Measurements from ENCODE around the gene GLI3. TPM values are rescaled to one million over a fixed set of nuclear protein-coding genes. Genes with fewer than 3 reads are reported as not detected.

Gene GLI3
- total RNA-seq, 2 experiments from 2014 or later, result 0.28 to 0.36 TPM

DNA sequence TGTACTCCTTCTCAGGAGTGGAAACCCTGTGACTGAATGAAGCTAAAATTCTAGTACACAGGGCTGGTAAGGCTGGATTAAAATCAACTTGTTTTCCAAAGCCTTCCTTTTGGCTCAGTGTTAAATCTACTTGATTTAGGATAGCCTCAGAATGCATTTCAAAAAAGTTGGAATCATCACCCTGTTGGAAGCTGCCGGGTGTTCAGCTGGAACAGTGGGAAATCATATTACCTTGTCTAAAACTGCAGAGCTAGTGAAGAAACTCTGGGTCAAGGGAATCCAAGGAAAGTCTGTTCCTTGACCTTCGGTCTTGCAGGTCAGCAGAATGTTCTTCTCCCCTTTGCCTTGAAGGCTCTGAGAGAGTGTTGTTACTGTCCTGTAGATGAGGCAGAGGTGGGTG lies 282.0 kb downstream of the GLI3 start:
- Histone ChIP-seq H3K4me3 (ENCODE audit: low read length) (no peak overlapping the region), H3K27ac (ENCODE audit: low read depth in 1 of 2, low read length in 2 of 2) (no peak overlapping the region), H3K27me3 (ENCODE audit: control insufficient read depth in 1 of 2, insufficient read depth in 2 of 2, low read length in 2 of 2) (peaks cover 2 to 14% of the 10 kb centered on the region in 2 experiments), H3K9me3 (ENCODE audit: control insufficient read depth in 1 of 2, insufficient read depth in 1 of 2, low read length in 2 of 2) (no peaks in the 10 kb centered on the region), H3K36me3 (ENCODE audit: insufficient read depth, low read length) (no peaks in the 10 kb centered on the region), H3K4me1 (ENCODE audit: insufficient read depth, low read length) (no peaks in the 10 kb centered on the region)
- Mint-ChIP-seq H3K27me3 (peaks cover 54% of the 10 kb centered on the region), H3K27ac (no peak overlapping the region), H3K9me3 (no peaks in the 10 kb centered on the region), H3K4me1 (ENCODE audit: low read depth) (no peaks in the 10 kb centered on the region), H3K36me3 (ENCODE audit: low read depth) (no peaks in the 10 kb centered on the region), H3K4me3 (no peak overlapping the region)
- ChIA-PET POLR2A (no interaction called here), CTCF (interaction anchor here (1.2 kb wide), 1 partner anchor 14 kb away, joined by 4 read pairs; no protein-coding TSS in a partner anchor)
- TF ChIP-seq, protein P1, sequence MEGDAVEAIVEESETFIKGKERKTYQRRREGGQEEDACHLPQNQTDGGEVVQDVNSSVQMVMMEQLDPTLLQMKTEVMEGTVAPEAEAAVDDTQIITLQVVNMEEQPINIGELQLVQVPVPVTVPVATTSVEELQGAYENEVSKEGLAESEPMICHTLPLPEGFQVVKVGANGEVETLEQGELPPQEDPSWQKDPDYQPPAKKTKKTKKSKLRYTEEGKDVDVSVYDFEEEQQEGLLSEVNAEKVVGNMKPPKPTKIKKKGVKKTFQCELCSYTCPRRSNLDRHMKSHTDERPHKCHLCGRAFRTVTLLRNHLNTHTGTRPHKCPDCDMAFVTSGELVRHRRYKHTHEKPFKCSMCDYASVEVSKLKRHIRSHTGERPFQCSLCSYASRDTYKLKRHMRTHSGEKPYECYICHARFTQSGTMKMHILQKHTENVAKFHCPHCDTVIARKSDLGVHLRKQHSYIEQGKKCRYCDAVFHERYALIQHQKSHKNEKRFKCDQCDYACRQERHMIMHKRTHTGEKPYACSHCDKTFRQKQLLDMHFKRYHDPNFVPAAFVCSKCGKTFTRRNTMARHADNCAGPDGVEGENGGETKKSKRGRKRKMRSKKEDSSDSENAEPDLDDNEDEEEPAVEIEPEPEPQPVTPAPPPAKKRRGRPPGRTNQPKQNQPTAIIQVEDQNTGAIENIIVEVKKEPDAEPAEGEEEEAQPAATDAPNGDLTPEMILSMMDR (IDR thresholded peaks at IDR 0.05), result no peak
- DNase-seq (no peak), ATAC-seq (ENCODE audit: poor library complexity) (no peak)
- intact Hi-C loops (cut with DNase I, micrococcal nuclease), result no loop called here

- CTCF ChIA-PET, result no interaction called here
- intact Hi-C loops (cut with DNase I, micrococcal nuclease), result loop anchor here (10.0 kb wide), 3 partner anchors 926 to 1306 kb away; no protein-coding TSS in a partner anchor
- no peaks in the 10 kb centered on the region for H3K4me1 Mint-ChIP-seq (ENCODE audit: low read depth)
- no peak overlapping the region for H3K4me3 Mint-ChIP-seq
- H3K27me3 Mint-ChIP-seq, result peaks cover 9% of the 10 kb centered on the region
- no peaks in the 10 kb centered on the region for H3K27me3 ChIP-seq (ENCODE audit: control insufficient read depth in 1 of 2, insufficient read depth in 2 of 2, low read length in 2 of 2)
- H3K36me3 ChIP-seq (ENCODE audit: insufficient read depth, low read length), result no peaks in the 10 kb centered on the region
- POLR2A ChIA-PET, result no interaction called here
- no peaks in the 10 kb centered on the region for H3K36me3 Mint-ChIP-seq (ENCODE audit: low read depth)
- H3K27ac Mint-ChIP-seq, result no peak overlapping the region
- H3K27ac ChIP-seq (ENCODE audit: low read depth in 1 of 2, low read length in 2 of 2), result no peak overlapping the region
- DNase-seq (no peak), ATAC-seq (ENCODE audit: poor library complexity) (no peak)
- TF ChIP-seq, protein P1 (IDR thresholded peaks at IDR 0.05), result no peak
- H3K9me3 Mint-ChIP-seq, result no peaks in the 10 kb centered on the region
- no peak overlapping the region for H3K4me3 ChIP-seq (ENCODE audit: low read length)
- H3K9me3 ChIP-seq (ENCODE audit: control insufficient read depth in 1 of 2, insufficient read depth in 1 of 2, low read length in 2 of 2), result no peaks in the 10 kb centered on the region
- no peaks in the 10 kb centered on the region for H3K4me1 ChIP-seq (ENCODE audit: insufficient read depth, low read length)
Measured at GRCh38 chr7:41948503-41948902, 288.5 kb downstream of the GLI3 start.

GRCh38 chr7:41943094-41943577 lies 293.9 kb downstream of the GLI3 start:
- ATAC-seq (ENCODE audit: poor library complexity), result peak; percentile 83
- Histone ChIP-seq H3K9me3 (ENCODE audit: control insufficient read depth in 1 of 2, insufficient read depth in 1 of 2, low read length in 2 of 2) (peaks cover 0 to 4% of the 10 kb centered on the region in 2 experiments), H3K4me3 (ENCODE audit: low read length) (no peak overlapping the region), H3K36me3 (ENCODE audit: insufficient read depth, low read length) (no peaks in the 10 kb centered on the region), H3K27ac (ENCODE audit: low read depth in 1 of 2, low read length in 2 of 2) (no peak overlapping the region), H3K4me1 (ENCODE audit: insufficient read depth, low read length) (peaks cover 10% of the 10 kb centered on the region), H3K27me3 (ENCODE audit: control insufficient read depth in 1 of 2, insufficient read depth in 2 of 2, low read length in 2 of 2) (peaks cover 0 to 8% of the 10 kb centered on the region in 2 experiments)
- peaks cover 40% of the 10 kb centered on the region for H3K27me3 Mint-ChIP-seq
- H3K4me3 Mint-ChIP-seq, result no peak overlapping the region
- no peaks in the 10 kb centered on the region for H3K9me3 Mint-ChIP-seq
- peaks cover 9% of the 10 kb centered on the region for H3K4me1 Mint-ChIP-seq (ENCODE audit: low read depth)
- DNase-seq, result peak; percentile 27 to 68 (median 50)
- intact Hi-C loops (cut with DNase I, micrococcal nuclease), result loop anchor here (5.0 to 10.0 kb wide), 4 partner anchors 932 to 1779 kb away; no protein-coding TSS in a partner anchor
- TF ChIP-seq, protein P1 (IDR thresholded peaks at IDR 0.05), result peak; percentile 72
- H3K36me3 Mint-ChIP-seq (ENCODE audit: low read depth), result no peaks in the 10 kb centered on the region
- POLR2A ChIA-PET, result no interaction called here
- no peak overlapping the region for H3K27ac Mint-ChIP-seq
- CTCF ChIA-PET, result interaction anchor here (1.5 kb wide), 1 partner anchor 1895 kb away, joined by 6 read pairs; no protein-coding TSS in a partner anchor
